ENCODE measurements around the gene CACNG4. TPM values are rescaled to one million over a fixed set of nuclear protein-coding genes. Genes with fewer than 3 reads are reported as not detected.

The CACNG4 gene
- polyA plus RNA-seq, 1 donor from 2014 or later, result 32.9 TPM

GRCh38 chr17:67021196-67021595 lies 56.7 kb downstream of the CACNG4 start:
- Histone ChIP-seq H3K9ac (ENCODE audit: low read length) (no peak overlapping the region), H3K4me2 (ENCODE audit: low read length) (no peak overlapping the region), H3K27ac (ENCODE audit: low read length) (no peak overlapping the region), H4K20me1 (ENCODE audit: insufficient read depth) (no peaks in the 10 kb centered on the region), H3F3A (ENCODE audit: insufficient read depth, low read length, poor library complexity, severe bottlenecking) (no peaks in the 10 kb centered on the region), H3K9me3 (ENCODE audit: low read length) (no peaks in the 10 kb centered on the region), H3K36me3 (ENCODE audit: insufficient read depth, low read length) (peaks cover 3% of the 10 kb centered on the region), H3K4me3 (ENCODE audit: low read length) (no peak overlapping the region), H3K27me3 (ENCODE audit: insufficient read depth, low read depth, low read length) (no peaks in the 10 kb centered on the region), H3K9me2 (ENCODE audit: insufficient read depth, low read length) (no peaks in the 10 kb centered on the region), H2AFZ (ENCODE audit: low read depth, low read length) (no peak overlapping the region), H3K79me2 (replicated peaks; ENCODE audit: insufficient read depth, low read length) (no peaks in the 10 kb centered on the region)
- no peak for TF ChIP-seq TAF1 (IDR thresholded peaks at IDR 0.05; ENCODE audit: low read depth)
- no peak for TF ChIP-seq EP300 (conservative IDR thresholded peaks at IDR 0.05; ENCODE audit: poor library complexity, severe bottlenecking)
- TF ChIP-seq CTCF (IDR thresholded peaks at IDR 0.05; ENCODE audit: poor library complexity, severe bottlenecking), result no peak
- TF ChIP-seq EZH2 (IDR thresholded peaks at IDR 0.05; ENCODE audit: borderline replicate concordance, insufficient read depth, low read length, poor library complexity, severe bottlenecking), result no peak
- no peak for TF ChIP-seq SMC3 (conservative IDR thresholded peaks at IDR 0.05; ENCODE audit: poor library complexity)
- no peak for TF ChIP-seq RAD21 (conservative IDR thresholded peaks at IDR 0.05)
- no peak for TF ChIP-seq REST (IDR thresholded peaks at IDR 0.05; ENCODE audit: borderline replicate concordance)
- no peak for TF ChIP-seq MXI1 (conservative IDR thresholded peaks at IDR 0.05; ENCODE audit: poor library complexity, severe bottlenecking)
- no peak for TF ChIP-seq POLR2AphosphoS5 (IDR thresholded peaks at IDR 0.05)

GRCh38 chr17:67021743-67022450 lies 57.4 kb downstream of the CACNG4 start:
- H3K27me3 ChIP-seq (ENCODE audit: insufficient read depth, low read depth, low read length), result no peaks in the 10 kb centered on the region
- H3K36me3 ChIP-seq (ENCODE audit: insufficient read depth, low read length), result peaks cover 3% of the 10 kb centered on the region
- H2AFZ ChIP-seq (ENCODE audit: low read depth, low read length), result no peak overlapping the region
- H3F3A ChIP-seq (ENCODE audit: insufficient read depth, low read length, poor library complexity, severe bottlenecking), result no peaks in the 10 kb centered on the region
- no peaks in the 10 kb centered on the region for H4K20me1 ChIP-seq (ENCODE audit: insufficient read depth)
- H3K9me3 ChIP-seq (ENCODE audit: low read length), result no peaks in the 10 kb centered on the region
- no peak overlapping the region for H3K4me2 ChIP-seq (ENCODE audit: low read length)
- no peak for TF ChIP-seq RAD21 (conservative IDR thresholded peaks at IDR 0.05)
- no peak for TF ChIP-seq EZH2 (IDR thresholded peaks at IDR 0.05; ENCODE audit: borderline replicate concordance, insufficient read depth, low read length, poor library complexity, severe bottlenecking)
- TF ChIP-seq EP300 (conservative IDR thresholded peaks at IDR 0.05; ENCODE audit: poor library complexity, severe bottlenecking), result no peak
- TF ChIP-seq SMC3 (conservative IDR thresholded peaks at IDR 0.05; ENCODE audit: poor library complexity), result no peak
- TF ChIP-seq MXI1 (conservative IDR thresholded peaks at IDR 0.05; ENCODE audit: poor library complexity, severe bottlenecking), result no peak
- no peak for TF ChIP-seq REST (IDR thresholded peaks at IDR 0.05; ENCODE audit: borderline replicate concordance)
- H3K9me2 ChIP-seq (ENCODE audit: insufficient read depth, low read length), result no peaks in the 10 kb centered on the region
- no peak overlapping the region for H3K27ac ChIP-seq (ENCODE audit: low read length)
- no peak overlapping the region for H3K4me3 ChIP-seq (ENCODE audit: low read length)
- no peaks in the 10 kb centered on the region for H3K79me2 ChIP-seq (replicated peaks; ENCODE audit: insufficient read depth, low read length)
- no peak overlapping the region for H3K9ac ChIP-seq (ENCODE audit: low read length)

Measured in neural cell (in vitro differentiated cells).